Measurements from ENCODE around the gene ACBD4.

DNA sequence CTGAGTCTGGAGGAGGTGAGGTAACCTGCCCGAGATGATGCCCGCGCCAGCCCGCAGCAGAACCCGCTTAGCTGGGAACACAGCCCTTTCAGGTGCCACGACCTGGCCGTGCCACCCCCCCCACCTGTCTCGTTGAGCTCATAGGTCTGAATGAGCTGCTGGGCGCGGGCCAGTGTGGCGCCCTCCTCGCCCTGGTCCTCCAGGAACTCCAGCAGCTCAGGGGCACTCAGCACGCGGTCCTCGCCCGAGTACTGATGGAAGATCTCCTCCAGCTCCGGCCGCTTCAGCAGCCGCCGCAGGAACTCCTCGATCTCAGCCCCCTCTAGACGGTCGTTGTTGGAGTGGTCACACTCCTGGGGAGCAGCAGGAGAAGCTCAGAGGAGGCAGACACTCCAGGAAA, 16.8 kb upstream of the ACBD4 start:
- TF ChIP-seq, protein P1, sequence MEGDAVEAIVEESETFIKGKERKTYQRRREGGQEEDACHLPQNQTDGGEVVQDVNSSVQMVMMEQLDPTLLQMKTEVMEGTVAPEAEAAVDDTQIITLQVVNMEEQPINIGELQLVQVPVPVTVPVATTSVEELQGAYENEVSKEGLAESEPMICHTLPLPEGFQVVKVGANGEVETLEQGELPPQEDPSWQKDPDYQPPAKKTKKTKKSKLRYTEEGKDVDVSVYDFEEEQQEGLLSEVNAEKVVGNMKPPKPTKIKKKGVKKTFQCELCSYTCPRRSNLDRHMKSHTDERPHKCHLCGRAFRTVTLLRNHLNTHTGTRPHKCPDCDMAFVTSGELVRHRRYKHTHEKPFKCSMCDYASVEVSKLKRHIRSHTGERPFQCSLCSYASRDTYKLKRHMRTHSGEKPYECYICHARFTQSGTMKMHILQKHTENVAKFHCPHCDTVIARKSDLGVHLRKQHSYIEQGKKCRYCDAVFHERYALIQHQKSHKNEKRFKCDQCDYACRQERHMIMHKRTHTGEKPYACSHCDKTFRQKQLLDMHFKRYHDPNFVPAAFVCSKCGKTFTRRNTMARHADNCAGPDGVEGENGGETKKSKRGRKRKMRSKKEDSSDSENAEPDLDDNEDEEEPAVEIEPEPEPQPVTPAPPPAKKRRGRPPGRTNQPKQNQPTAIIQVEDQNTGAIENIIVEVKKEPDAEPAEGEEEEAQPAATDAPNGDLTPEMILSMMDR (IDR thresholded peaks at IDR 0.05), result no peak
- no peak for TF ChIP-seq EP300 (IDR thresholded peaks at IDR 0.05)

All from upper lobe of left lung (tissue), 4 donors.